PC-9 (cell line): Measurements from ENCODE around the gene ZNF732. TPM values are rescaled to one million over a fixed set of nuclear protein-coding genes. Genes with fewer than 3 reads are reported as not detected.
A peak's percentile ranks its signal among the peaks of the same experiment; 100 is the strongest.
"Not testable (repeated sequence)": the region's sequence is repeated elsewhere in the genome, so short reads cannot be mapped to it uniquely, and the experiment has no call there.

Experiments
- BruUV-seq: library from RNA; stranded (reverse); fragments of 400-500 nt; replicated peaks from 2 replicates; lab custom pipeline; 2021; lab: Mats Ljungman, UMichigan
- CTCF ChIA-PET: fragments of 300-600 bp; sonication (Branson Sonifier 250); formaldehyde crosslinking; loops from one replicate; lab custom pipeline; 2022; ENCODE audit warnings: antibody characterized with exemption; lab: Charles Lee
- POLR2A ChIA-PET: fragments of 300-600 bp; sonication (Branson Sonifier 250); formaldehyde crosslinking; loops from one replicate; lab custom pipeline; 2022; ENCODE audit warnings: antibody characterized with exemption; ENCODE audit not compliant: unreplicated experiment; lab: Charles Lee
- DNase-seq, 2 experiments: peaks; one replicate each; pipeline versions ENCODE4 v3.0.0 to v3.0.0-alpha.2; 2015 to 2022; ENCODE audit warnings: mixed read lengths in 1 of 2
- H2AFZ ChIP-seq: fragments of 200-600 bp; sonication (generic); 2 replicates; pipeline ENCODE4 v1.8.1; 2017; ENCODE audit warnings: antibody characterized with exemption
- H3F3A ChIP-seq: fragments of 200-600 bp; sonication (generic); 2 replicates; pipeline ENCODE4 v1.8.1; 2017; ENCODE audit warnings: antibody characterized with exemption, mild to moderate bottlenecking, low read depth; ENCODE audit not compliant: insufficient read depth
- H3K27ac ChIP-seq: fragments of 200-600 bp; sonication (generic); 2 replicates; pipeline ENCODE4 v1.6.1; 2016; ENCODE audit warnings: mixed run types
- H3K27me3 ChIP-seq: fragments of 200-600 bp; sonication (generic); 2 replicates; pipeline ENCODE4 v1.6.1; 2016; ENCODE audit warnings: low read depth, mixed run types; ENCODE audit not compliant: insufficient read depth
- H3K36me3 ChIP-seq: fragments of 200-600 bp; sonication (generic); 2 replicates; pipeline ENCODE4 v1.6.1; 2016; ENCODE audit warnings: low read depth, mixed run types
- H3K4me1 ChIP-seq: fragments of 200-600 bp; sonication (generic); replicated peaks from 2 replicates; pipeline ENCODE4 v1.6.1; 2016; ENCODE audit warnings: mixed run types; ENCODE audit not compliant: insufficient read depth
- H3K4me2 ChIP-seq: fragments of 200-600 bp; sonication (generic); 2 replicates; pipeline ENCODE4 v1.6.1; 2017; ENCODE audit warnings: mixed run types
- H3K4me3 ChIP-seq: fragments of 200-600 bp; sonication (generic); 2 replicates; pipeline ENCODE4 v1.6.1; 2016; ENCODE audit warnings: mixed run types
- H3K79me2 ChIP-seq: fragments of 200-600 bp; sonication (generic); 2 replicates; pipeline ENCODE4 v1.6.1; 2017; ENCODE audit warnings: low read depth, mixed run types
- H3K9me2 ChIP-seq: fragments of 200-600 bp; sonication (generic); 2 replicates; pipeline ENCODE4 v1.8.1; 2017; ENCODE audit warnings: mild to moderate bottlenecking; ENCODE audit not compliant: insufficient read depth
- H3K9me3 ChIP-seq: fragments of 200-600 bp; sonication (generic); 2 replicates; pipeline ENCODE4 v1.8.1; 2016; ENCODE audit warnings: low read depth; ENCODE audit not compliant: insufficient read depth
- H4K20me1 ChIP-seq: fragments of 200-600 bp; sonication (generic); 2 replicates; pipeline ENCODE4 v1.8.1; 2017; ENCODE audit not compliant: insufficient read depth
- EZH2 ChIP-seq: fragments of 200-600 bp; sonication (generic); IDR thresholded peaks from 2 replicates; pipeline ENCODE4 v1.8.0; 2017; ENCODE audit warnings: antibody characterized with exemption, low read depth
- intact Hi-C: fragments of 100-400 bp; cut with micrococcal nuclease; formaldehyde crosslinking; loops from one replicate; pipeline ENCODE4 v1.10.0; 2022; ENCODE audit not compliant: unreplicated experiment
- total RNA-seq: library from RNA; stranded (reverse); gene quantifications from 2 replicates; pipeline ENCODE4 v1.2.3, GENCODE V29; 2021
- TF ChIP-seq, protein P1 (sequence below): fragments of 200-600 bp; sonication (generic); conservative IDR thresholded peaks from 2 replicates; pipeline ENCODE4 v1.6.1; 2017; ENCODE audit warnings: mixed run types, antibody characterized with exemption, mild to moderate bottlenecking, moderate library complexity

Gene ZNF732
- total RNA-seq, 1 experiment from 2014 or later: not detected

DNA sequence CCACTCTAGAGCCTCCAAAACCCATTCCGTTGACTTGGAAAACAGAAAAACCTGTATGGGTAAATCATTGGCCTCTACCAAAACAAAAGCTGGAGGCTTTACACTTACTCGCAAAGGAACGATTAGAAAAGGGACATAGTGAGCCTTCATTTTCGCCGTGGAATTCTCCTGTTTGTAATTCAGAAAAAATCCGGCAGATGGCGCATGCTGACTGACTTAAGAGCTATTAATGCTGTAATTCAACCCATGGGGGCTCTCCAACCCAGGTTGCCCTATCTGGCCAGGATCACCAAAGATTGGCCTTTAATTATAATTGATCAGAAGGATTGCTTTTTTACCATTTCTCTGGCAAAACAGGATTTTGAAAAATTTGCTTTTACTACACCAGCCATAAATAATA lies 60.8 kb downstream of the ZNF732 start:
- no peaks in the 10 kb centered on the region for H3F3A ChIP-seq
- no peaks in the 10 kb centered on the region for H3K4me1 ChIP-seq
- POLR2A ChIA-PET: no interaction called here
- DNase-seq: peak in 1 of 2 experiments; percentile 44
- H3K36me3 ChIP-seq: no peaks in the 10 kb centered on the region
- H3K9me2 ChIP-seq: no peaks in the 10 kb centered on the region
- H3K79me2 ChIP-seq: no peaks in the 10 kb centered on the region
- TF ChIP-seq, protein P1, sequence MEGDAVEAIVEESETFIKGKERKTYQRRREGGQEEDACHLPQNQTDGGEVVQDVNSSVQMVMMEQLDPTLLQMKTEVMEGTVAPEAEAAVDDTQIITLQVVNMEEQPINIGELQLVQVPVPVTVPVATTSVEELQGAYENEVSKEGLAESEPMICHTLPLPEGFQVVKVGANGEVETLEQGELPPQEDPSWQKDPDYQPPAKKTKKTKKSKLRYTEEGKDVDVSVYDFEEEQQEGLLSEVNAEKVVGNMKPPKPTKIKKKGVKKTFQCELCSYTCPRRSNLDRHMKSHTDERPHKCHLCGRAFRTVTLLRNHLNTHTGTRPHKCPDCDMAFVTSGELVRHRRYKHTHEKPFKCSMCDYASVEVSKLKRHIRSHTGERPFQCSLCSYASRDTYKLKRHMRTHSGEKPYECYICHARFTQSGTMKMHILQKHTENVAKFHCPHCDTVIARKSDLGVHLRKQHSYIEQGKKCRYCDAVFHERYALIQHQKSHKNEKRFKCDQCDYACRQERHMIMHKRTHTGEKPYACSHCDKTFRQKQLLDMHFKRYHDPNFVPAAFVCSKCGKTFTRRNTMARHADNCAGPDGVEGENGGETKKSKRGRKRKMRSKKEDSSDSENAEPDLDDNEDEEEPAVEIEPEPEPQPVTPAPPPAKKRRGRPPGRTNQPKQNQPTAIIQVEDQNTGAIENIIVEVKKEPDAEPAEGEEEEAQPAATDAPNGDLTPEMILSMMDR: peak; percentile 54
- TF ChIP-seq EZH2: no peak
- H3K27ac ChIP-seq: no peak overlapping the region
- H3K4me2 ChIP-seq: no peak overlapping the region
- no peaks in the 10 kb centered on the region for H4K20me1 ChIP-seq
- no peak overlapping the region for H3K4me3 ChIP-seq
- CTCF ChIA-PET: no interaction called here
- H2AFZ ChIP-seq: no peak overlapping the region
- no peaks in the 10 kb centered on the region for H3K27me3 ChIP-seq
- H3K9me3 ChIP-seq: no peaks in the 10 kb centered on the region
- no TSS peak for BruUV-seq
- intact Hi-C loops: loop anchor here (5.0 kb wide), 1 partner anchor 1103 kb away; the partner anchor contains the start of gene UVSSA

DNA sequence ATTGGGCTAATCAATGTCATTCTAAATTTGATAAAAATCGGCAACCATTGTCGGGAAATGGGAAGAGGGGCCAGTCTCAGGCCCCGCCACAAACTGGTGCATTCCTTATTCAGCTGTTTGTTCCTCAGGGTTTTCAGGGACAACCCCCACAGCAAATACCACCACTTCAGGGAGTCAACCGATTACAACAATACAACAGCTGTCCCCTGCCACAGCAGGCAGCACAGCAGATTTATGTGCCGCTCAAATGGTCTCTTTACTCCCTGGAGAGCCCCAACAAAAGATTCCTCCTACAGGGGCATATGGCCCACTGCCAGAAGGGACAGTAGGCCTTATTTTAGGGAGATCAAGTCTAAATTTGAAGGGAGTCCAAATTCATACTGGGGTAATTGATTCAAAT lies 61.8 kb downstream of the ZNF732 start:
- Histone ChIP-seq H3K4me3 (no peak overlapping the region), H4K20me1 (no peaks in the 10 kb centered on the region), H3K27ac (no peak overlapping the region), H3K9me3 (no peaks in the 10 kb centered on the region), H3K36me3 (no peaks in the 10 kb centered on the region), H3K4me2 (no peak overlapping the region), H3K79me2 (no peaks in the 10 kb centered on the region), H3K9me2 (no peaks in the 10 kb centered on the region), H3K4me1 (no peaks in the 10 kb centered on the region), H3K27me3 (no peaks in the 10 kb centered on the region), H2AFZ (no peak overlapping the region), H3F3A (no peaks in the 10 kb centered on the region)
- intact Hi-C loops: loop anchor here (5.0 kb wide), 1 partner anchor 1104 kb away; the partner anchor contains the start of gene UVSSA
- no peak for TF ChIP-seq EZH2
- TF ChIP-seq, protein P1: no peak
- BruUV-seq: no TSS peak
- ChIA-PET POLR2A (interaction anchor here (0.6 kb wide), 1 partner anchor 506 kb away, joined by 5 read pairs; no protein-coding TSS in a partner anchor), CTCF (no interaction called here)
- no peak for DNase-seq

DNA sequence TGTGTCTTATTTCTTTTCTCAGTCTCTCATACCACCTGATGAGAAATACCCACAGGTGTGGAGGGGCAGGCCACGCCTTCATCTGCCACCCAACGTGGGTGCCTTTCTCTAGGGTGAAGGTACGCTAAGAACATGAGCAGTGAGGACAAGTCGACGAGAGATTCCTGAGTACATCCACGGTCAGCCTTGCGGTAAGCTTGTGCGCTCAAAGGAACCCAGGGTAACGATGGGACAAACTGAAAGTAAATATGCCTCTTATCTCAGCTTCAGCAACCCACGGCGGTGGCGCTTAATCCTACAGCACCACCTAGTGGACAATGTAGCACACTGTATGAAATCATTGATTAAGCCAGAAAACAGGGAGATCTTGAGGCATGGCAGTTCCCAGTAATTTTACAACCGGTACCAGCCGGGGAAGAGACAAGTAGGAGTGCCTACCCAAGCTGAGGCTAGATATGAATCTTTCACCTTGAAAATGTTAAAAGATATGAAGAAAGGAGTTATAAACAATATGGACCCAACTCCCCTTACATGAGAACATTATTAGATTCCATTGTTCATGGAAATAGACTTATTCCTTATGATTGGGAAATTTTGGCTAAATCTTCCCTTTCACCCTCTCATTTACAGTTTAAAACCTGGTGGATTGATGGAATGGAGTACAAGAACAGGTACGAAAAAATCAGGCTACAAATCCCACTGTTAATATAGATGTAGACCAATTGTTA lies 63.0 kb downstream of the ZNF732 start:
- peak overlapping the region; percentile 40; the same call in 1 of the 2 replicates for H3K4me3 ChIP-seq
- CTCF ChIA-PET: interaction anchor here (0.6 kb wide), 1 partner anchor 1088 kb away, joined by 3 read pairs; no protein-coding TSS in a partner anchor
- peak overlapping the region; percentile 49; the same call in 1 of the 2 replicates for H3K4me2 ChIP-seq

DNA sequence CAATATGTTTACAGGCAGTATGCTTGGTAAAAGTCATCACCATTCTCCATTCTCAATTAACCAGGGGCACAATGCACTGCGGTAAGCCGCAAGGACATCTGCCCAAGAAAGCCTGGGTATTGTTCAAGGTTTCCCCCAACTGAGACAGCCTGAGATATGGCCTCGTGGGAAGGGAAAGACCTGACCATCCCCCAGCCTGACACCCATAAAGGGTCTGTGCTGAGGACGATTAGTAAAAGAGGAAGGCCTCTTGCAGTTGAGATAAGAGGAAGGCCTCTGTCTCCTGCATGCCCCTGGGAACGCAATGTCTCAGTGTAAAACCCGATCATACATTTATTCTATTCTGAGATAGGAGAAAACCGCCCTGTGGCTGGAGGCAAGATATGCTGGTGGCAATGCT lies 63.9 kb downstream of the ZNF732 start:
- H3K27ac ChIP-seq, POLR2A ChIA-PET, H3K79me2 ChIP-seq, H4K20me1 ChIP-seq, CTCF ChIA-PET, DNase-seq, H3K4me2 ChIP-seq, H3F3A ChIP-seq, H3K36me3 ChIP-seq, H3K4me3 ChIP-seq, BruUV-seq, H3K9me3 ChIP-seq, H2AFZ ChIP-seq, H3K9me2 ChIP-seq, H3K27me3 ChIP-seq, H3K4me1 ChIP-seq: not testable (repeated sequence)
- intact Hi-C loops: loop anchor here (5.0 kb wide), 1 partner anchor 1106 kb away; the partner anchor contains the start of gene UVSSA

More for the DNA sequence above, 63.0 kb downstream of the ZNF732 start:
- no peaks in the 10 kb centered on the region for H3K9me2 ChIP-seq
- no peaks in the 10 kb centered on the region for H3K4me1 ChIP-seq
- peak; percentile 34 to 51 for DNase-seq
- H3K36me3 ChIP-seq: no peaks in the 10 kb centered on the region
- no peaks in the 10 kb centered on the region for H3K79me2 ChIP-seq
- no peaks in the 10 kb centered on the region for H3K27me3 ChIP-seq
- no peak overlapping the region for H3K27ac ChIP-seq
- H3F3A ChIP-seq: no peaks in the 10 kb centered on the region
- BruUV-seq: no TSS peak
- intact Hi-C loops: loop anchor here (5.0 kb wide), 1 partner anchor 1105 kb away; the partner anchor contains the start of gene UVSSA
- TF ChIP-seq, protein P1: peak; percentile 59
- TF ChIP-seq EZH2: no peak
- H2AFZ ChIP-seq: no peak overlapping the region
- no peaks in the 10 kb centered on the region for H4K20me1 ChIP-seq
- H3K9me3 ChIP-seq: no peaks in the 10 kb centered on the region
- POLR2A ChIA-PET: interaction anchor here (0.6 kb wide), 1 partner anchor 342 kb away, joined by 16 read pairs; no protein-coding TSS in a partner anchor
